HFFc6 (cell line): ENCODE measurements around the gene BECN2. TPM values are rescaled to one million over a fixed set of nuclear protein-coding genes. Genes with fewer than 3 reads are reported as not detected.

Experiments used
- DNase-seq: peaks from one replicate; pipeline ENCODE4 v3.0.0-alpha.2; 2018
- H3K27ac Mint-ChIP-seq: 2 replicates; pipeline ENCODE4 v1.8.0; 2020; ENCODE audit warnings: mild to moderate bottlenecking, mixed read lengths
- H3K27me3 Mint-ChIP-seq: 2 replicates; pipeline ENCODE4 v1.8.0; 2021; ENCODE audit warnings: mild to moderate bottlenecking, moderate library complexity, mixed read lengths; ENCODE audit not compliant: insufficient read depth
- H3K36me3 Mint-ChIP-seq: 2 replicates; pipeline ENCODE4 v1.8.0; 2021; ENCODE audit warnings: low read depth, mixed read lengths
- H3K4me1 Mint-ChIP-seq: 2 replicates; pipeline ENCODE4 v1.8.0; 2020; ENCODE audit warnings: low read depth, mixed read lengths
- H3K4me3 Mint-ChIP-seq: 2 replicates; pipeline ENCODE4 v1.8.0; 2020; ENCODE audit warnings: mild to moderate bottlenecking, moderate library complexity, mixed read lengths
- H3K9me3 Mint-ChIP-seq: 2 replicates; pipeline ENCODE4 v1.8.0; 2020; ENCODE audit warnings: mild to moderate bottlenecking, mixed read lengths
- total RNA-seq, 6 experiments: library from RNA; stranded (reverse); fragmentation: NEBNext Ultra II Directional; extraction: Animal tissue kit (Norgen Biotek cat#: 25700); gene quantifications; 2 replicates in 1 of 6; 3 replicates in 5 of 6; pipeline ENCODE4 v1.2.3, GENCODE V29; 2021
- TF ChIP-seq, protein P1 (sequence below): fragments of 200-600 bp; sonication (generic); IDR thresholded peaks from 2 replicates; pipeline ENCODE4 v1.5.0; 2021; ENCODE audit warnings: antibody characterized with exemption, mild to moderate bottlenecking

The BECN2 gene
- total RNA-seq, 6 experiments from 2014 or later: not detected

DNA sequence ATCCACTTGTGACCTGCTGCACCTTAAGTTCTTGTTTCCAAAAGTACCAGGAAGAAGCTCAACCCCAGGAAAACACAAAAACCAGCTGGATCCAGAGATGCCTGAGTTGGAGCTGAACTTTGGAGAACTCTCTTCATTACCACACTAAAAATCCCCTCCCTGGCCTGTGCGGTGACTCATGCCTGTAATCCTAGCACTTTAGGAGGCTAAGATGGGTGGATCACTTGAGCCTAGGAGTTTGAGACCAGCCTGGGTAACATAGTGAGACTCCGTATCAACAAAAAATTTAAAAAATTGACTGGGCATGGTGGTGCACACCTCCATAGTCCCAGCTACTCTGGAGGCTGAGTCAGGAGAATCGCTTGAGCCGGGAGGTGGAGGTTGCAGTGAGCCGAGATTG is 35.2 kb downstream of the BECN2 start:
- no peaks in the 10 kb centered on the region for H3K36me3 Mint-ChIP-seq
- no peaks in the 10 kb centered on the region for H3K9me3 Mint-ChIP-seq
- TF ChIP-seq, protein P1, sequence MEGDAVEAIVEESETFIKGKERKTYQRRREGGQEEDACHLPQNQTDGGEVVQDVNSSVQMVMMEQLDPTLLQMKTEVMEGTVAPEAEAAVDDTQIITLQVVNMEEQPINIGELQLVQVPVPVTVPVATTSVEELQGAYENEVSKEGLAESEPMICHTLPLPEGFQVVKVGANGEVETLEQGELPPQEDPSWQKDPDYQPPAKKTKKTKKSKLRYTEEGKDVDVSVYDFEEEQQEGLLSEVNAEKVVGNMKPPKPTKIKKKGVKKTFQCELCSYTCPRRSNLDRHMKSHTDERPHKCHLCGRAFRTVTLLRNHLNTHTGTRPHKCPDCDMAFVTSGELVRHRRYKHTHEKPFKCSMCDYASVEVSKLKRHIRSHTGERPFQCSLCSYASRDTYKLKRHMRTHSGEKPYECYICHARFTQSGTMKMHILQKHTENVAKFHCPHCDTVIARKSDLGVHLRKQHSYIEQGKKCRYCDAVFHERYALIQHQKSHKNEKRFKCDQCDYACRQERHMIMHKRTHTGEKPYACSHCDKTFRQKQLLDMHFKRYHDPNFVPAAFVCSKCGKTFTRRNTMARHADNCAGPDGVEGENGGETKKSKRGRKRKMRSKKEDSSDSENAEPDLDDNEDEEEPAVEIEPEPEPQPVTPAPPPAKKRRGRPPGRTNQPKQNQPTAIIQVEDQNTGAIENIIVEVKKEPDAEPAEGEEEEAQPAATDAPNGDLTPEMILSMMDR: no peak
- DNase-seq: no peak
- no peak overlapping the region for H3K27ac Mint-ChIP-seq
- H3K4me1 Mint-ChIP-seq: peaks cover 36% of the 10 kb centered on the region
- peaks cover 18% of the 10 kb centered on the region for H3K27me3 Mint-ChIP-seq
- no peak overlapping the region for H3K4me3 Mint-ChIP-seq

DNA sequence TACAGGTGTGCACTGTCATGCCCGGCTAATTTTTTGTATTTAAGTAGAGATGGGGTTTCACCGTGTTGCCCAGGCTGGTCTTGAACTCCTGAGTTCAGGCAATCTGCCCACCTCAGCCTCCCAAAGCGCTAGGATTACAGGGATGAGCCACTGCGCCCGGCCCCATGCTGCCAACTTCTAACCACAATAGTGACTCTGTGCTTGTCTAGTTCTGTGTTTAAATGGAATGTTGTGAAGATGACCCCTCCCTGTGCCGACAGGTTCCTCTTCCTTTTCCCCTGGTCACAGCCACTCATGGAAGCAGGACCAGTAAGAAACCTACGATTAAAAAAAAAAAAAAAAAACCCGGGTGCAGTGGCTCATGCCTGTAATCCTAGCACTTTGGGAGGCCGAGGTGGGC is 36.6 kb downstream of the BECN2 start:
- no peaks in the 10 kb centered on the region for H3K36me3 Mint-ChIP-seq
- TF ChIP-seq, protein P1: no peak
- no peak for DNase-seq
- H3K4me3 Mint-ChIP-seq: no peak overlapping the region
- H3K9me3 Mint-ChIP-seq: no peaks in the 10 kb centered on the region
- H3K4me1 Mint-ChIP-seq: peaks cover 38% of the 10 kb centered on the region
- H3K27ac Mint-ChIP-seq: no peak overlapping the region
- peaks cover 15% of the 10 kb centered on the region for H3K27me3 Mint-ChIP-seq

DNA sequence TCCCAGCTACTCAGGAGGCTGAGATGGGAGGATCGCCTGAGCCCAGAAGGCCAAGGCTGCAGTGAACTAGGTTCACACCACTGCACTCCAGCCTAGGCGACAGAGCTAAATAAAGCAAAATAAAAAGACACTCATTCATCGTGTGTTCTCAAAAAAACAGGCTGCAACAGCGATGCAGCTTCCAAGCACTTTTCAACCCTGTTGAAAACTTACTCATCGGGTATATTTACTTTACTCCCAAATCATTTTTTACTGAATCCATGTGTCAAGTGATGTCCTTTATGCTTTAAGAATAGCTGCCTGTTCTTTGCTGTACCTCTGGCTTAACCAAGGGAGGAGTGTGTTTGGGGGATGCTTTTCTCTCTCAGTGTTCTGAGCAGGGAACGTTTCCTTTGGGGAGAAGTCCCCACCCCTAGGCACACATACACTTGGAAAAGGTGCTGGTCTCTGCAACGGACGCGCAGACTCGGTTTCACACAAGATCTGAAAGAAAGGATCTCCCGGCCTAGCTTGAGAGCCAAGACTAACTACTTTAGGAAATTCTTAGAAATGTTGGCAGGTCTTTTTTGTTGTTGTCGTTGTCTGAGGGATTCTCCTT is 39.9 kb downstream of the BECN2 start:
- Mint-ChIP-seq H3K27ac (no peak overlapping the region), H3K4me1 (peaks cover 21% of the 10 kb centered on the region), H3K4me3 (no peak overlapping the region), H3K27me3 (peaks cover 5% of the 10 kb centered on the region; the same call in 1 of the 2 replicates), H3K9me3 (no peaks in the 10 kb centered on the region), H3K36me3 (no peaks in the 10 kb centered on the region)
- no peak for DNase-seq
- TF ChIP-seq, protein P1: no peak

DNA sequence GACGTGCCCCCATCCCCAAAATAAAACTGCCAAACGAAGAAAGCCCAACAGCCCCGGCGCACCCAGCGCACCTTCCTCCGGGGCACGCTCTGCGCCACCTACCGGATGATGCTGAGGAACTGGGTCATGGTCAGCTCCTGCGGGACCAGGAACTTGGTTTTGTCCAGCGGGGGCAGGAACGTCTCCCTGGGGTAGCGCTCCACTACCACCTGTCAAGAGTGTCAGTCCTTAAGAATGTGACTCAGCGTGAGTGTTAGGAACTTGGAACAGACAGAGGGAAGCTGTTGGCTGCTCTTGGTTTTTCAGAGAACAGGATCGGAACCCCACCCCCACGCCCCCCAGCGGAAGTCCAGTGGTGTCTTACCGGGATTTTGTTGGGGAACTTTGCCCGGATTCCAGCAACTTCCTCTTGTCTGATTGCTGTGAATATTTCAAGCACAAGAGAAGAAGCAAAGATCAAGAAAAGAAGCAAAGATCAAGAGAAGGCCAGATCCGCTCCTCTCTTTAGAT is 40.9 kb downstream of the BECN2 start:
- no peak overlapping the region; the same call in 1 of the 2 replicates for H3K27ac Mint-ChIP-seq
- peaks cover 3% of the 10 kb centered on the region; the same call in 1 of the 2 replicates for H3K27me3 Mint-ChIP-seq
- H3K36me3 Mint-ChIP-seq: no peaks in the 10 kb centered on the region
- peak; percentile 56 for DNase-seq
- no peaks in the 10 kb centered on the region for H3K9me3 Mint-ChIP-seq
- H3K4me1 Mint-ChIP-seq: peaks cover 16% of the 10 kb centered on the region
- H3K4me3 Mint-ChIP-seq: peak overlapping the region; percentile 74
- TF ChIP-seq, protein P1: peak; percentile 76

DNA sequence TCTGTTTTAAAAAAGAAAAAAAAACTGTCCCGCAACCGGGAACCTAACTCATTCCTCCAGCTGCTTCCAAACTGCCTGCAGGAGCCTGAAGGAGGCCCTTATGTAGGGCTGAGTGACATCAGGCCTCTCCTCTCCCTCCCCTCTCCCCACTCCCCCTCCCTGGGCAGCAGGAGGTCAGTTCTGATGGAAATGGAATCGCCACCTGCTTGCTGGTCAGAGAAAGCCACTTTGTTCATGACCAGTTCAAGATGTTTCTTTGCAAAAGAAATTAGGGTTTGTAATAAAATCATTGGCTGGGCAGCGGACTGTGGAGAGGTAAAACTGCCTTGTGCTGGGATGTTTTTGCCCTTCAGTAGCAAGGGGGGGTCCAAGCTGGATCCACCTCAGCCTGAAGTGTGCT is 41.5 kb downstream of the BECN2 start, which contains the start of gene MAP1LC3C:
MAP1LC3C (minus strand) TSS at position 73 of the 400 bp plus-strand sequence. CDS start 90 bp downstream, outside the sequence.
- no peaks in the 10 kb centered on the region for H3K36me3 Mint-ChIP-seq
- no peak for DNase-seq
- no peaks in the 10 kb centered on the region for H3K9me3 Mint-ChIP-seq
- no peaks in the 10 kb centered on the region; the same call in 1 of the 2 replicates for H3K27me3 Mint-ChIP-seq
- peak within 1 kb of the TSS; percentile 74 for H3K4me3 Mint-ChIP-seq
- H3K27ac Mint-ChIP-seq: no peak within 1 kb of the TSS; the same call in 1 of the 2 replicates
- H3K4me1 Mint-ChIP-seq: peaks cover 16% of the 10 kb centered on the region
- TF ChIP-seq, protein P1: no peak
